Mucosa of gallbladder (tissue), 1 donor: ENCODE results near the gene XYLT1. TPM values are rescaled to one million over a fixed set of nuclear protein-coding genes. Genes with fewer than 3 reads are reported as not detected.
"Not testable (repeated sequence)": the region's sequence is repeated elsewhere in the genome, so short reads cannot be mapped to it uniquely, and the experiment has no call there.

Experiments
- DNase-seq: peaks from one replicate; pipeline ENCODE4 v3.0.0-alpha.2; 2020; ENCODE audit warnings: low spot score
- total RNA-seq: library from RNA; stranded (reverse); gene quantifications from one replicate; pipeline ENCODE4 v1.2.1, GENCODE V29; 2021
- donor health status: DM: no; HTN: no; CAD: no.

The XYLT1 gene
- total RNA-seq, 1 donor from 2014 or later = 8.6 TPM

DNA sequence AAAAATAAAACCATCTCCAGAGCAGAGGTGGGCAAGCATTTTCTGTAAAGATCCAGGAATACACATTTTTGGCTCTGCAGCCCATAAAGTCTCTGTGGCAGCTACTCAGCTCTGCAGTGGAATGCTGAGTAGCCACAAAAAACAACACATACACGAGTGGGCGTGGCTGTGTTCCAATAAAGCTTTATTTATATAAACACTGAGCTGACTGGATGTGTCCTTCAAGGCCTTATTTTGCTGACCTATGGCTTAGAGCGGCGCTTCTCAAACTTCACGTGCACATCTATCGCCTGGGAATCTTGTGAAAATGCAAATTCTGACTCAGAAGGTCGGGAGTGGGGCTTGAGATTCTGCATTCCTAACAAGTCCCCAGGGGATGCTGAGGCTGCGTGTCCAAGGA, 39.7 kb downstream of the XYLT1 start:
- DNase-seq = no peak

DNA sequence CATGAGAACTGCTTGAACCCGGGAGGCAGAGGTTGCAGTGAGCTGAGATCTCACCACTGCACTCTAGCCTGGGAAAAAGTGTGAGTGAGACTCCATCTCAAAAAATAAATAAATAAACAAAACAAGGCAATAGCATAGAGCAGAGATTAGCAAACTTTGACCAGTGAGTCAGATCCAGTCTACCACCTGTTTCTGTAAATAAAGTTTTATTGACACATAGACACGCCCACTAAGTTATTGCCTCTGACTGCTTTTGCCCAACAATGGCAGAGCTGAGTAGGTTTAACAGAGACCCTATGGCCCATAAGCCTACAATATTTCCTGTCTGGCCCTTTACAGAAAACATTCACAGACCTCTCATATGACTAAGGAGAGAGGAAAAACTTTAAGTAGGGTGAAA, 44.3 kb downstream of the XYLT1 start:
- no peak for DNase-seq

DNA sequence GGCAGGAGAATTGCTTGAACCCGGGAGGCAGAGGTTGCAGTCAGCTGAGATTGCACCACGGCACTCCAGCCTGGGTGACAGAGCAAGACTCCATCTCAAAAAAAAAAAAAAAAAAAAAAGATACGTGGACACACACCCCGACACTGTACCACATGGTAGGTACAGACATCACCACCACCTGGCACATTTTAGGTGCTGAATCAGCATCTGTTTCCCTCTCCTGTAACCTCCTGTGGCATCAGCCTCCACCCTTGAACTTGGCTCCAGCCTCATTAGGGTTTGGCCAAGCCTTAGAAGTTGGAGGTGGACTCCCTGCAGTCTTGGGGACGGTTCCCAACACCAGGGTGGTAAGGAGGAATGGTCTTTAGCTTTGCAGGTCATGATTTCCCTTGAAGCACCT, 46.0 kb downstream of the XYLT1 start:
- DNase-seq = no peak

DNA sequence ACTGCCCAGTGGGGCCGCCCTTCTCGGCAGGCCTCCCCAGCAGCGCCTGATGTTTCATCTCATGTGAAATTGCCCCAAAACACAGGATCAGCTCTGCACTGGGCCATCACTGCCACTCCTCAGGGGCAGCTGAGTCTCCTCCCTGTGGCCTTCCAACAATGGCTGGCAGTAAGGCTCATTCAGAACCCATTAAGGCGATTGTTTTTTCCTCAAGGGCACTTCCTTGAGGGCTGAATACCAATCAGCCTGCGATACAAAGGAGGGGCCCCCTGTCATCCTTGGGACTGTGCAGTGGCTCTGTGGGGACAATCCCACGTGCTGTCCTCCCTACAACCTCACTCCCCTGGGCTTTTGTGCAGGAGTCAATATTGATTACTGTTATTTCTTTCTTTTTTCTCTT, 47.5 kb downstream of the XYLT1 start:
- DNase-seq = no peak

GRCh38 chr16:17420816-17421215, 49.9 kb downstream of the XYLT1 start:
- DNase-seq = no peak

DNA sequence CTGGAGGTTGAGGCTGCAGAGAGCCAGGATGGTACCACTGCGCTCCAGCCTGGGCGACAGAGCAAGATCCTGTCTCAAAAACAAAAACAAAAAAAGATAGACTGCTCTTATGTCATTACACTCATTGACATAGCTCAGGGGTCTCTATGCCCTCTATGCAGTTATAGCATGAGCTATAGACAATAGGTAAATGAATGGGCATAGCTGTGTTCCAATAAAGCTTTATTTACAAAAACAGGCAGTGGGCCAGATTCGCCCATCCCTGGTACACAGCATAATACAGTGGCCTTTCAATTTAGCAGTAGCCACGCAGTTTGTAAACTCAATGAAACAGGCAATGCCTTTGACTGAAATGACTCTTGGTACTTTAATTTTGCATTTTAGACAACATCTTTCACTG, 51.5 kb downstream of the XYLT1 start:
- no peak for DNase-seq

- no peak for DNase-seq
Measured at GRCh38 chr16:17417740-17418139, 53.0 kb downstream of the XYLT1 start.

DNA sequence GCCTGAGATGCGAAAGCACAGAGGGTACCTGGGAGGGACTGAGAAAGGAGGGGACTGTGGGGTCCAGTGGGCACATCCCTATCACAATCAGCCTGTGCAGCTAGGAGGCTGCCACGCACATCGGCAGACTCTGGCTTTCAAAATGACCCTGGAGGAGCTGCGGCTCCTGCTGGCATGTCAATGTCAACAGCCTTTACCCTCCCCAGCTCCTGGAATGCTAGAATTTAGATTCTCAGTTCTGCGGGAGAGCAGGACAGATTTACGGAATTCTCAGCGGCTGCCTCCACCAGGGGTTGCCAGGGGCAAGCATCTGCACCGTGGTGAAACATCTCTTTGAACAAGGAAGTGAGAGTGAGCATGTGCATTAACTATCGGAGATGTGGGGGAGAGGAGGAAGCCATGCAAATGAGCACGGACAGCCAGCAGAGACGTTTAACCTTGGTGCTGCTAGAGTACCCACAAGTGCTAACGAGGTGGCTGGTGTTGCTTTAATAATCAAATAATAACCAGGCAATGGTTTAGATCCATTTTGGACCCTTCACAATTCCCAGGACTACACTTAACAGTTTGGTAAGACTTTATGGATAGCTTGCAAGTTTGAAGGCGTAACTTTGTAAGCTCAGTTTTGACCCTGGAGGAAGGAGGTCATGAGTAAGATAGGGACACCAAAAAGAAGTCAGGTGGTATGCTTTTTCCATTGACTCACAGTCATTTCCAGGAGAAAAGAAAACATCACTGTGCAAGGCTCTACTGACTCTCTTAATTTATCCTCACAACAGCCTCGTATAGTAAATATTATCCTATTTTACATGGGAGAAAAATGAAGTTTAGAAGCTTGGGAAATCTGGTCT, 54.1 kb downstream of the XYLT1 start:
- DNase-seq = peak; percentile 31

GRCh38 chr16:17414916-17415315, 55.8 kb downstream of the XYLT1 start:
- DNase-seq = no peak

DNA sequence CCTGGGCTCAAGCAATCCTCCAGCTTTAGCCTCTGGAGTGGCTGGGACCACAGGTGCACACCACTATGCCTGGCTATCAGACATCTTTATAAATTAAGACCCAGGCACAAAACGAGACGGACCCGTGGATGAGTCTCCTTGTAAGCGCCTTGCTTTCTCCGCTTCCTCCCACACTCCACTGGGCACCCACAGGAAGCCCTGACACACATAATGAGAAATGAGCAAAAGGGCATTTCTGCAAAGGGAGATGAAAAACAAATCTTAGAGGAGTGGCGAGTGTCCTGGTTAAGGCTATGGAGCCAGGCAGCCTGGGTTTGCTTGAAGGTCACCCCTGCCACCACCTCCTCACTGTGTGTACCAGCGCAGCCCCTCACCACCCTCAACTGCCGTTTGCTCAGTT, 56.3 kb downstream of the XYLT1 start:
- no peak for DNase-seq

DNA sequence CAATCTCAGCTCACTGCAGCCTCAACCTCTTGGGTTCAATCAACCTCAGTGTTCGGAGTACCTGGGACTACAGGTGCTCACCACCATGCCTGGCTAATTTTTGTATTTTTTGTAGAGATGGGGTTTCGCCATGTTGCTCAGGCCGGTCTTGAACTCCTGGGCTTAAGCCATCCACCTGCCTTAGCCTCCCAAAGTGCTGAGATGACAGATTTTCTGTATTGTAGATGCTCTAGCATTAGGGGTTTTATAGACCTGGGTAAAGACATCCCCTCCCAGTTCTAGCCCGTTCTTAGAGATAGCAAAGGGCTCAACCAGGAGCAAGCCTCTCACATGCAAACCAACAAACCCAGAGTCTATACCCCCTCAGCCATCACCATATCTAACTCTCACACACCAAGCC, 57.3 kb downstream of the XYLT1 start:
- DNase-seq = no peak

GRCh38 chr16:17412791-17413190, 58.0 kb downstream of the XYLT1 start:
- DNase-seq = no peak

GRCh38 chr16:17412221-17412620, 58.5 kb downstream of the XYLT1 start:
- DNase-seq = no peak

DNA sequence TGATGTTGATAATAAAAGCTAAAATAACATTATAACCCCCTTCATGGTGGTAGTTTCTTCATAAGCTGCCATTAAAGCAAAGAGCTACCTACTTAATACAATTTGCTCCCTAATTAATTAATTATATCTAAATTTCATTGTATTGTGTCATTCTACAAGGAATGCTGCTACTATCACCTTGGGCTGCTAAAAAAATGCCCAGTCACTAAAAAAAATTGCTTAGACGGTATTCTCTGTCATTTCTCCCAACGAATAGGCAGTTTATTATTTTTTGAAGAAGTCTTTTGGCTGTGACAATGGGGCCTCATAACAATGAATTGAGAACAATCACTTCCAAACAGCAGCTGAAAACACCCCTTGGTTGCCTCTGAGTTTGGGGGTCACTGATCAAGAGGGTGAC, 59.5 kb downstream of the XYLT1 start:
- no peak for DNase-seq

- not testable (repeated sequence) for DNase-seq
Measured at GRCh38 chr16:17410316-17410715, 60.4 kb downstream of the XYLT1 start.

GRCh38 chr16:17409894-17410293, 60.9 kb downstream of the XYLT1 start:
- DNase-seq = no peak

GRCh38 chr16:17408955-17409441, 61.8 kb downstream of the XYLT1 start:
- DNase-seq = no peak

DNA sequence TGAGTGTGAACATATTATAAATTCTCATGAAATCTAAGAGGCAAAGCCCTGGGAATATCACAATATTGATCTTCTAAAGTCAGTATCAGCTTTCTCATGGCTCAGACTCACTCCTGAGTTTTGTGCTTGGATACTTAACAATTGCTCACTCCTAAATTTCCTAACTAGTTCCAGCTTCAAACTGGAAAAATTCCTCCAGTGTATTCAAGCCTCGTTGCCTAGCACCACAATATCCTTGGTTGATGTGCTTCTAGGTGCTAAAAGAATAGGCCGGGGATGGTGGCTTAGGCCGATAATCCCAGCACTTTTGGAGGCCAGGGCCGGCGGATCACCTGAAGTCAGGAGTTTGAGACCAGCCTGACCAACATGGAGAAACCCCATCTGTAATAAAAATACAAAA, 62.5 kb downstream of the XYLT1 start:
- DNase-seq = no peak

- DNase-seq = no peak
Measured at GRCh38 chr16:17407321-17407720, 63.4 kb downstream of the XYLT1 start.

GRCh38 chr16:17404941-17405689, 65.6 kb downstream of the XYLT1 start:
- DNase-seq = peak; percentile 20

DNA sequence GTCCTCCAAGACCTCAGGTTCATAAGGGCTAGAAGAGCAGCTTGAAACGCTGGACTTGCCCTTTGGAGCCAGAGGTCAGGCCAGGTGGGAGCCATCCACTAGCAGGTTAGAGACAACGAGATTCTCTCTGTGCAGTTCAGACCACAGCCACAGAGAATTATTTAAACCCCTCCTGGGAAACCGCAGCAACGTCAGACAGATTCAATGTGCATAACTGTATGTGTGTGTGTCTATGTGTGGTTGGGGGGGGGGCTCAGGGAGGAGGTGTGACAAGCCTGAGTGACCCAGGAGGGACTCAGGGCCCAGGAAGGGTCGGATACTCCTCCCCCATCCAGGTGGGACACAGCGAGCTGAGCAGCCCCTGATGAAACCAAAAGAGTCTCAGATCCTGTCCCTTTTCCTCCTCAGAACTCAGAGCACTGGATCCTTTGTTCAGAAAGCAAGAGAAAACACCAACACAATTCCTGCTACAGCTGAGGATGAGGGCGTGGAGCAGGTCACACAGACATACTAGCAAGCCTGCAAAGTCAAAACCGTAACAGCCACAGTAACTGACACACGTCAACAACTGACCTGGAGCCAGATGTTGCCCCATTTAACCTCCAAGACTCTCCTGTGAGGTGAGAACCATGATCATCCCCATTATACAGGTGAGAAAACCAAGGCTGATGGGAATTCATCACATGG, 66.8 kb downstream of the XYLT1 start:
- DNase-seq = no peak

DNA sequence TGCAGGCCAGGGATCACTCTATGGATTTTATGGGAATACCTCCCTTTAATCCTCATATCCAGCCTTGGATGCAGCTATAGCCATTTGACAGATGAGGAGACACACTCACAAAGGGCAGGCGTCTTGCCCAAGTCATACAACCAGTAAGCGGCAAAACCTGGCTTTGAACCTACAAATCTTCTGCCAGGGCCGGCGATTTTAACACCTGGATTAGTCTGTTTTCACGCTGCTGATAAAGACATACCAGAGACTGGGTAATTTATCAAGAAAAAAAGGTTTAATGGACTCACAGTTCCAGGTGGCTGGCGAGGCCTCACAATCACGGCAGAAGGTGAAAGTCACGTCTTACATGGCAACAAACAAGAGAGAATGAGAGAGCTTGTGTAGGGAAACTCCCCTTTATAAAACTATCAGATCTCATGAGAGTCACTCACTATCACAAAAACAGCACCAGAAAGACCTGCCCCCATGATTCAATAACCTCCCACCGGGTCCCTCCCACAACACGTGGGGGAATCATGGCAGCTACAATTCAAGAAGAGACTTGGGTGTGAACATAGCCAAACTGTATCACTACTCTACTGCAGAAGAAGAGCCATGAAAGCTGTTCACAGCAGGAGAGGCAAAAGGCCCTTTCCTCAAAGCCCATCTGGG, 67.5 kb downstream of the XYLT1 start:
- DNase-seq = no peak
